HG03045 (cell line): ENCODE results near the gene SRSF3.
A peak's percentile ranks its signal among the peaks of the same experiment; 100 is the strongest.
"Not testable (repeated sequence)": the region's sequence is repeated elsewhere in the genome, so short reads cannot be mapped to it uniquely, and the experiment has no call there.

Experiments used
- ATAC-seq: cut with Tn5 transposase; IDR thresholded peaks from one replicate; pipeline ENCODE4 v1.9.1; 2021; ENCODE audit warnings: mild to moderate bottlenecking, moderate library complexity; ENCODE audit not compliant: unreplicated experiment

The SRSF3 gene

GRCh38 chr6:36594029-36594815 is at the start of gene SRSF3:
SRSF3 (plus strand) TSS chr6:36594362; CDS start chr6:36596763, 2,401 bp downstream.
- peak; percentile 90 for ATAC-seq

GRCh38 chr6:36545767-36546307 is 48.3 kb upstream of the SRSF3 start:
- ATAC-seq, result no peak

- ATAC-seq, result no peak
Observed at GRCh38 chr6:36546308-36546919, 47.7 kb upstream of the SRSF3 start.

GRCh38 chr6:36546920-36547645 is 47.1 kb upstream of the SRSF3 start, which contains the start of gene STK38:
STK38 (minus strand) TSS chr6:36547479; CDS start chr6:36540202, 7,277 bp downstream.
- ATAC-seq, result peak; percentile 78

DNA sequence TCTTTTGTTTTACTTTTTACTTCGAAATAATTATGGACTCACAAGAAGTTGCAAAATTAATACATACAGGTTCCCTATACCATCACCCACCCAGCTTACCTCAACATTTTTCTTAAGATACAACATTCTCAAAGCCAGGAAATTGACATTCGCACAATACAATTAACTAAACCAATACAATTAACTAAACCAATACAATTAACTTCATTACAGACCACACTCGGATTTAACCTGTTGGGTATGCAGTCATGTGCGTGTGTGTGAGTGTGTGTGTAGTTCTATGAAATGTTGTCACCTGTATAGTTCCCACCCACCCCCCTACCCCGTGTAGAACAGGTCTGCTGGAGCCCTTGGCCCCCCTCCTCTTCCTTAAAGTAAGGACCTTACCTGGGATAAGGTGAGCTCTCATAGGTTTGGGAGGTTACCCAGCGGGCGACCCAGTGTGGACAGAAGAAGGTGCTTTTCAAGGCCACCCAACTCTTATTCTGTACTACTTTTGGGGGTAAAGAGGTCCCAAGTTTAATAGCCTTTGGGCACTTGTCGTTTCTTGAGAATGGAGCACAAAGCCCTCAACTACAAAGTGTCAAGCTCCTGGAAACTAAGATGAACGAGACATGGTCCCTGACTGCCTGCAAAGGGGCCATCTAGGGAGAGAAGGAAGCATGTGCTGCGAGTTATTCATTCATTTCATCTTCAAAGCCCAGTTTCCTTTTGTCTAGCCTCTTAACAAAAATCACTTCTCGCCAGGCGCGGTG is 46.3 kb upstream of the SRSF3 start:
- no peak for ATAC-seq

DNA sequence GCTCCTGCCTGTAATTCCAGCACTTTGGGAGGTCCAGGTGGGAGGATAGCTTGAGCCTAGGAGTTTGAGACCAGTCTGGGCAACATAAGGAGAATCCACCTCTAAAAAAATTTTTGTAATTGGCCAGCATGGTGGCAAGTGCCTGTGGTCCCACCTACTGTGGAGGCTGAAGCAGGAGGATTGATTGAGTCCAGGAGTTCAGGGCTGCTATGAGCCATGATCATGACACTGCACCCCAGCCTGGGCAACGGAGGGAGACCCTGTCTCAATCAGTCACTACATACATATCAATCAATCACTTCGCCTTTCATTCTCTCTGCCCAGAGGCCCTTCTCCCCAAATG is 45.8 kb upstream of the SRSF3 start:
- ATAC-seq, result no peak

GRCh38 chr6:36550473-36551000 is 43.6 kb upstream of the SRSF3 start:
- no peak for ATAC-seq

GRCh38 chr6:36555750-36556252 is 38.4 kb upstream of the SRSF3 start:
- ATAC-seq, result no peak

GRCh38 chr6:36556281-36556680 is 37.9 kb upstream of the SRSF3 start:
- ATAC-seq, result no peak

GRCh38 chr6:36559011-36559793 is 35.0 kb upstream of the SRSF3 start:
- ATAC-seq, result no peak

DNA sequence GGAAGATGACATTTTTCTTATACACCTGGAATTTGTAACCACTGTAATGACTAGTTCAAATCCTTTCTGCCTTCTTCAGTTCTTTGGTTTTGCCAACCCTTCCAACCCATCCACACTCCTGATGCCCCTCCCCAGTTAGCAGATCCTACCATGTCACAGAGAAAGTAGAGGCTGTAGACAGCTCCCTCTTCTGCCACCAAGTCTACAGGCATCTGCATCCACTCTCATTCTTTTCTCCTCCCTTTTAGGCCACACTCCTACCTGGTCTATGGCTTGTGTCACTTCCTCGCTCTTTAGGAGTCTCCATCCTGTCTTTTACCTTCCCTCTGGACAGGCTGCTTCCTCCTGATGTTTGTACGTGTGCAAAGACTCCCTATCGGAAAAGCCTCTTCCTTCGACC is 33.3 kb upstream of the SRSF3 start:
- ATAC-seq, result no peak

DNA sequence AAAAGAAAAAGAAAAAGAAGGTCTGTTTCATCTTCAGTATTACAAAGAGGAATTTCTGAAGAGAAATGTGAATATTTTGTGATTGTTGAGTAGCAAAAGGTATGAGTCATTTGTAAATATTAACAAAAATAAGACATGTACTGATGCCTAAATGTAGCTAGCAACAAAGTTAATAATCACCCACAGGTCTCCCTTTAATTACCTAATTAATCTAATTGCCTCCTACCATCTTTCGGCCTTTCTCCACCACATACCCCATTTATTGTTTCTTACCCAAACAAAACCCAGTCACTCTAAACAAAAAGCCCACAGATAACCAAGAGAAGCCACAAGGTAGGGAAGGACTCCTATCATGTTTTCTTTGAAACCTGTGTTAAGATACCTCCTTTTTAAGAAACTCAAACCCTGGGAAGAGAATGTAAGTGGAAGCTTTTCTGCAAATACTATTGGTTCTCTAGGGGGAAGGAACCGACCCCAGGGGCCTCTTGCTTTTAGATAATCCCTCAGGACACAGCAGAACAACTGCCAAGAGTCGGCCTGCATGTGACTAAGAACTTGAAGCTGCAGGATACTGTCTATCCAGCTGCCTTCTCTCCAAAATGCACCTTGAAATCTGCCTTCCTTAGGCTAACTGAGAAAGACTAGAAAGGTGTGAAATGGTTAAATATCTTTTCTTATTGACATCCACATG is 30.8 kb upstream of the SRSF3 start:
- ATAC-seq, result no peak

GRCh38 chr6:36563928-36564284 is 30.3 kb upstream of the SRSF3 start:
- no peak for ATAC-seq

GRCh38 chr6:36566418-36566905 is 27.7 kb upstream of the SRSF3 start:
- ATAC-seq, result no peak

GRCh38 chr6:36570264-36570663 is 23.9 kb upstream of the SRSF3 start:
- no peak for ATAC-seq

DNA sequence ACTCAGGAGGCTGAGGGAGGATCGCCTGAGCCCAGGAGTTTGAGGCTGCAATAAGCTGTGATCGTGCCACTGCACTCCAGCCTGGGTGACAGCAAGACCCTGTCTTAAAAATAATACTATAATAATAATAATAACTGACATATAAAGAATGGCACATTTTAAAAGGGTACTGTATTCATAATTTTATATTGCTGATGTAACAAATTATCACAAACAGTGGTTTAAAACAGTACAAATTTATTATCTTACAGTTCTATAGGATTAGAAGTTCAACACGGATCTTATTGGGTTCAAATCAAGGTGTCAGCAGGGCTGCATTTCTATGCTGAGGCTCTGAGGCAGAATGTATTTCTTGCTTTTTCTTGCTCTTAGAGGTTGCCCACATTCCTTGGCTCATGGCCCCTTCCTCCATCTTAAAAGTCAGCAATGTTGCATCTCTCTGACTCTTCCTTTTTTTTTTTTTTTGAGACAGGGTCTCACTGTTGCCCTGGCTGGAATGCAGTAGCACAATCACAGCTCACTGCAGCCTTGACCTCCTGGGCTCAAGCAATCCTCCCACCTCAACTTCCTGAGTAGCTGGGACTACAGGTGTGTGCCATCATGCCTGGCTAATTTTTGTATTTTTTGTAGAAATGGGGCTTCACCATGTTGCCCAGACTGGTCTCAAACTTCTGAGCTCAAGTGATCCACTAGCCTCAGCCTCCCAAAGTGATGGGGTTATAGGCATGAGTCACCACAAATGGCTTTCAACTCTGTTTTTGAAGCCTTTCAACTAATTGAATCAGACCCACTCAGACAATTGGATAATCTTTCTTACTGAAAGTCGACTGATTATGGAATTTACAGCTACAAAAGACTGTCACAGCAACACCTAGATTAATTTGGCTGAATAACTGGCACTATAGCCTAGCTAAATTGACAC is 22.8 kb upstream of the SRSF3 start:
- ATAC-seq, result no peak

GRCh38 chr6:36572353-36573311 is 21.5 kb upstream of the SRSF3 start:
- ATAC-seq, result not testable (repeated sequence)
